ENCODE data around the gene DPYSL5. TPM values are rescaled to one million over a fixed set of nuclear protein-coding genes. Genes with fewer than 3 reads are reported as not detected.

DPYSL5 gene
- total RNA-seq, 1 donor from 2014 or later = not detected

DNA sequence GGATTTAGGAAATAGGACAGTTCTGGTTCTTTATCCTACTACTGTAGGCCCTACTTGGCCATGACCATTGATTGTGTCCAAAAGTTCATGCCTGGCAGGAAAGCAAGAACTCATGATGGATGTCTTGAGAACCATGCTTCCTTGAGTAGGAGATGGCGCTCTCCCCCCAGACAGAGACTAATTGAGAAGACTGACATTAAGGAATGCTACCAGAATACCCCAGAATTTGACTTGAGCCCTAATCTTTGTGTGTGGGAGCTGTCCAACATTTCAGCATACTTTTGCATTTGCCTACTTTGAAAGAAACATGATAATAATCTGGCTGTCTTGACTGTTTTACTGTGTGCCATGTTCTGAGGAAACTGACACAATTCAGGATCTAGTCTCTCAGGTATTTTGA is 145.8 kb downstream of the DPYSL5 start:
- DNase-seq (ENCODE audit: low read depth) = no peak

DNA sequence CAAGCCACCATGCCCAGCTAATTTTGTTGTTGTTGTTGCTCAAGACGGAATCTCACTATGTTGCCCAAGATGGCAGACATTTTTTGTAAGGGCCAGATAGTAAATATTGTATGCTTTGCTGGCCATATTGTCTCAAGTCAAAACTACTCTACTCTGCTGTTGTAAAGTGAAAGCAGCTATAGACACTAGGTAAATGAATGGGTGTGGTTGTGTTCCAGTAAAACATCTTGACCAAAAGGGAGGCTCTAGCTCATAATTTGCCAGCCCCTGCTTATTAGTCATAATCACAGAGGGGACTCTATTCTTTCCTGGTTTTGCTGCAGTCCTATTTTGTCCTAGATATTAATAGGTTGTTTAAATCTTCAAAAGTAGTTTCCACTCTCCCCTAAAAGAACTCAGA is 147.1 kb downstream of the DPYSL5 start:
- DNase-seq (ENCODE audit: low read depth) = no peak

- no peak for DNase-seq (ENCODE audit: low read depth)
Measured at GRCh38 chr2:26997394-26997793, 149.5 kb downstream of the DPYSL5 start.

- DNase-seq (ENCODE audit: low read depth) = no peak
Measured at GRCh38 chr2:26998323-26998722, 150.4 kb downstream of the DPYSL5 start.

Other genes starting within 250 kb of the DPYSL5 start
- not detected in 2 replicates for gene CIB4, start 206.8 kb upstream of the DPYSL5 start, total RNA-seq
- gene KCNK3, start 155.4 kb upstream of the DPYSL5 start, total RNA-seq = 9.6 and 13.7 TPM in 2 replicates
- gene SLC35F6, start 83.8 kb upstream of the DPYSL5 start, total RNA-seq = 41.3 and 62.2 TPM in 2 replicates
- gene CENPA, start 62.1 kb upstream of the DPYSL5 start, total RNA-seq = 0.50 and 5.6 TPM in 2 replicates
- 1.6 and 6.5 TPM in 2 replicates for gene MAPRE3, start 122.5 kb downstream of the DPYSL5 start, total RNA-seq
- gene TMEM214, start 184.8 kb downstream of the DPYSL5 start, total RNA-seq = 16.8 and 29.3 TPM in 2 replicates
- 23.6 and 35.0 TPM in 2 replicates for gene AGBL5, start 203.5 kb downstream of the DPYSL5 start, total RNA-seq
- gene OST4, start 223.5 kb downstream of the DPYSL5 start, total RNA-seq = 302 and 423 TPM in 2 replicates
- gene EMILIN1, start 230.5 kb downstream of the DPYSL5 start, total RNA-seq = 0.30 and 0.69 TPM in 2 replicates
- 1.1 and 3.0 TPM in 2 replicates for gene KHK, start 238.6 kb downstream of the DPYSL5 start, total RNA-seq